Measurements from ENCODE around the gene GPR39. TPM values are rescaled to one million over a fixed set of nuclear protein-coding genes. Genes with fewer than 3 reads are reported as not detected.
A peak's percentile ranks its signal among the peaks of the same experiment; 100 is the strongest.

The GPR39 gene
- total RNA-seq, 6 donors from 2014 or later = 10.1 to 45.9 (median 24.0) TPM

DNA sequence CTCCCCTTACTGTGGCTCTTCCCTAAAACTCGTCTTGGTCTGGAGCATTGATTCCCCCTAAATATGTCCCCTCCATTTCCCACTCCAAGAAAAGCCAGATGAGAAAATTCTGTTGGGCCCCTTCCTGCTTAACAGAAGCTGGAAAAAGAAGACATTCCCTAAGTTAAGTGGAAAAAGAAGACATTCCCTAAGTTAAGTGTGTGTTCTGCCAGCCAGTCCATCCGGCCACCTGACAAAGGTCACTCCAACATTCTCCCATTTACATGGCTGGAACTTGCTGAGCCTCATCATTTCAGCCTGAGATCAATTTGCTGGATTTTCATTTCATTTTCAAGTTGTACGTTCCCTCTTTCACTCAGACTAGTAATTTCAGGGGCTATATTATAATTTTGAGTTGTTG, 201.4 kb downstream of the GPR39 start:
- ATAC-seq (ENCODE audit: low FRiP score in 2 of 2) (no peak), DNase-seq (no peak)
- H3K27me3 ChIP-seq = no peaks in the 10 kb centered on the region
- H3K9me3 ChIP-seq = no peaks in the 10 kb centered on the region
- H3K27ac ChIP-seq = no peak overlapping the region
- no peak overlapping the region for H3K4me3 ChIP-seq
- TF ChIP-seq POLR2A (IDR thresholded peaks at IDR 0.05) = no peak
- TF ChIP-seq CTCF (IDR thresholded peaks at IDR 0.05) = no peak
- TF ChIP-seq POLR2AphosphoS5 (IDR thresholded peaks at IDR 0.05) = no peak
- TF ChIP-seq EP300 (IDR thresholded peaks at IDR 0.05) = no peak
- WGBS, 2 donors = 73 to 77% methylated on average over 3 of the region's 3 CpGs
- no peaks in the 10 kb centered on the region for H3K4me1 ChIP-seq
- H3K36me3 ChIP-seq = no peaks in the 10 kb centered on the region

DNA sequence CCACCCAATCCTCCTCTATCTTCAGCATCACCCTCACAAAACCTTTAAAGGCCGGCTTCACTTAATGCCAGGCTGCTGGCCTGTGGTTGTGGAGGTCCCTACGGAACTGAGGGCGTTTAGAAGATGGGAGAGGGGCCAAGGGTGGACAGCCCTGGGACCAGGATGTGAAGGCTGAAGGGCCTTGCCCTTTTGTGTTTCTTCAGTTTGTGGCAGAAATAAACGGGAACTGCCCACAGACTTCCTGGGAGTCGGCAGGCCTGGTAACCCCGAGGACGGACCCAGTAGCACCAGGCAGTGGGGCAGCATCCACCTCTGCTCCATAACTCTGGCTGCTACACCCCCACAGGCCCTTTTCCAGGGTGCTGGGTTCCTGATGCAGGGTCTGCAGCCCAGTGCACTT, 202.1 kb downstream of the GPR39 start:
- Histone ChIP-seq H3K4me1 (no peaks in the 10 kb centered on the region), H3K27ac (no peak overlapping the region), H3K36me3 (no peaks in the 10 kb centered on the region), H3K27me3 (no peaks in the 10 kb centered on the region), H3K4me3 (no peak overlapping the region), H3K9me3 (no peaks in the 10 kb centered on the region)
- TF ChIP-seq EP300 (IDR thresholded peaks at IDR 0.05) (no peak), POLR2AphosphoS5 (IDR thresholded peaks at IDR 0.05) (no peak), POLR2A (IDR thresholded peaks at IDR 0.05) (no peak), CTCF (IDR thresholded peaks at IDR 0.05) (no peak)
- ATAC-seq (ENCODE audit: low FRiP score in 2 of 2) = no peak
- peak in 1 of 2 donors; percentile 6 for DNase-seq
- WGBS, 2 donors = 75 to 84% methylated on average over 4 to 7 of the region's 7 CpGs

- WGBS, 2 donors = 14 to 66% methylated on average over 1 to 2 of the region's 2 CpGs
- Histone ChIP-seq H3K27ac (no peak overlapping the region), H3K9me3 (no peaks in the 10 kb centered on the region), H3K4me1 (no peaks in the 10 kb centered on the region), H3K36me3 (no peaks in the 10 kb centered on the region), H3K27me3 (no peaks in the 10 kb centered on the region), H3K4me3 (no peak overlapping the region)
- ATAC-seq (ENCODE audit: low FRiP score in 2 of 2) (no peak), DNase-seq (no peak)
- TF ChIP-seq POLR2A (IDR thresholded peaks at IDR 0.05) (no peak), EP300 (IDR thresholded peaks at IDR 0.05) (no peak), CTCF (IDR thresholded peaks at IDR 0.05) (no peak), POLR2AphosphoS5 (IDR thresholded peaks at IDR 0.05) (no peak)
These were observed 203.5 kb downstream of the GPR39 start for GRCh38 chr2:132620115-132620514.

DNA sequence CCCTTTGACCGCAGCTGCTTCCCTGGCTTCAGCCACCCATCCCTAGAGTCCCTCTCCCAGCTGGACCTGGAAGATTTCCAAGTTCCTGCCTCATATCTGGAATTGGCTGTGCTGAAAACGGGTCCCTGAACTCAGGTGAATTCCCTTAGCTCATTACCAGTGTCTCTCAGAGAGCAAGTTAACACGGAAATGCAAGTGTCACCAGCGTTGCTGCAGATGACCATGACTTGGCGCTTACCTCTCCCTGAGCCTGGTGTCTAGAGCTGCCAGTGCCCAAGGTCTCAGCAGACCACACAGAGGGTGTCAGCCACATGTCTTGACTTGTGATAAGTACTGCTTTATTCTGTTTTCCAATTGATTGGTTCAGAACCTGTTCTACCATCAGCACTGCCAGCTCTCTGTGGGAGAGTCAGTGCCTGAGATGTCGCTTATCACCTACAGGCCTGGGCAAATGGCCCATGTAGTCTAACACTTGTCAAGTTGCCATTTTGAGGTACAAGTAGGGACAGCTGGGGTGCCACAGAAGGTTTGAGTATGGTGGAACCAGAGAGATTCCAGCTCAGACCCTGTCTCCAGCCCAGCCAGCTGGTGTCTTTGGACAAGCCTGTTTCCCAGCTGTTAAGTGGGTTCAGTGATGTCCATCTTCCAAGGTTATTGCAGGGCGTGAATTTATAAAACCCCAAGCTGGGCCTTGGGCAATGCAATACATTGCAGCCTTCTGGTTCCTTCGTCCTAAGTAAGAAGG, 204.7 kb downstream of the GPR39 start:
- TF ChIP-seq POLR2AphosphoS5 (IDR thresholded peaks at IDR 0.05) (no peak), POLR2A (IDR thresholded peaks at IDR 0.05) (no peak), EP300 (IDR thresholded peaks at IDR 0.05) (no peak), CTCF (IDR thresholded peaks at IDR 0.05) (no peak)
- no peaks in the 10 kb centered on the region for H3K36me3 ChIP-seq
- ATAC-seq (ENCODE audit: low FRiP score in 2 of 2) (no peak), DNase-seq (no peak)
- H3K27ac ChIP-seq = no peak overlapping the region
- H3K4me1 ChIP-seq = no peaks in the 10 kb centered on the region
- H3K9me3 ChIP-seq = no peaks in the 10 kb centered on the region
- H3K4me3 ChIP-seq = no peak overlapping the region
- WGBS, 2 donors = 74 to 78% methylated on average over 8 of the region's 8 CpGs
- H3K27me3 ChIP-seq = no peaks in the 10 kb centered on the region

All from upper lobe of left lung (tissue), 6 donors.